Pulmonary artery endothelial cell (primary cell): ENCODE results near the gene ABCB6. TPM values are rescaled to one million over a fixed set of nuclear protein-coding genes. Genes with fewer than 3 reads are reported as not detected.
A peak's percentile ranks its signal among the peaks of the same experiment; 100 is the strongest.
"Not testable (repeated sequence)": the region's sequence is repeated elsewhere in the genome, so short reads cannot be mapped to it uniquely, and the experiment has no call there.

Source experiments
- DNase-seq: peaks from one replicate; pipeline ENCODE4 v3.0.0-alpha.2; 2011; ENCODE audit warnings: low read depth, low spot score
- total RNA-seq: library from RNA; depleted of rRNA; stranded (reverse); fragments of >200 nt; gene quantifications from 2 replicates; pipeline ENCODE4 v1.2.3, GENCODE V29; 2014

Gene ABCB6
- total RNA-seq, 1 donor from 2014 or later, result 20.0 TPM

DNA sequence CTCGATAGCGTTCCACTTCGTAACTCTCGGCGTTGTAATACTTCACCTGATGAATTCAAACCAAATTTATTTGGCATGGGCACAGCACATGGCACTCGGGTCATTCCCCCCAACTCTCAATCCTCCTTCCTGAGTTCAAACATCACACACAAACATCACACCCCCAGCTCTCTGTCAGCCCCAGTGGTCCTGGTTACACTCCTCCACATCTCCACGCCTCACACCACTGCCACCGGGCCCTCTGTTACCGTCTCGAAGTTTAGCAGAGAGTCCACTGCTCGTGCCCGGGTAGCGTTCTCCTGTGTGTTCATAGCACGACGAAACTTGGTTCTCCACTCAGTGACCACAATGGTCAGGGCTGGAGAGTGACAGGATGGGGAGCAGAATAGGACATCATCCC lies 4.6 kb downstream of the ABCB6 start:
- DNase-seq, result no peak

DNA sequence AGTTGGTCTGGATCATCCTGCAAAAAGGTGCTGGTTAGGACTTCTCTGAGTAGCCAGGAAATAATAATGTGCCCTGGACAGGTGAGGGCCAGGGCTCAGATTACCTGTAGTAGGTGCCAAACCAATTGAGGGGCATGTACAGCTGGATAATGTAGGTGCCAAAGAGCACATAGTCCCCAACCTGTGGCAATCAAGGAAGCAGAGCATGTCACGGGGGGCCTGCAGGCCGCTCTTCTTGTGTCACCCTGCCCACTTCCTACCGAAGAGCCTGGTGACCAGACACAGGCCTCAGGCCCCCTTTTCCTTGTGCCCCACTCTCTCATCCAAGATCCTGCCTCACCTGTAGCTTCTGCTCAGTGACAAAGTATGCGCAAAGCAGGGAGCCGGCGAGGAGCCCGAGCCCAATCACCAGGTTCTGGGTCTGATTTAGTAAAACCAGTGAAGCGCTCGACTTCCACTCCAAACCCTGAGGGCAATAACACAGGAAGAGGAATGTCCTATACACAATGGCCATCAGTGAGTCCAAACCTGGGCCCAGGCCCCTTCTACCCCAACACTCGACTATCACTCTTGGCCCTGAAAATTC lies 5.2 kb downstream of the ABCB6 start:
- DNase-seq, result no peak

DNA sequence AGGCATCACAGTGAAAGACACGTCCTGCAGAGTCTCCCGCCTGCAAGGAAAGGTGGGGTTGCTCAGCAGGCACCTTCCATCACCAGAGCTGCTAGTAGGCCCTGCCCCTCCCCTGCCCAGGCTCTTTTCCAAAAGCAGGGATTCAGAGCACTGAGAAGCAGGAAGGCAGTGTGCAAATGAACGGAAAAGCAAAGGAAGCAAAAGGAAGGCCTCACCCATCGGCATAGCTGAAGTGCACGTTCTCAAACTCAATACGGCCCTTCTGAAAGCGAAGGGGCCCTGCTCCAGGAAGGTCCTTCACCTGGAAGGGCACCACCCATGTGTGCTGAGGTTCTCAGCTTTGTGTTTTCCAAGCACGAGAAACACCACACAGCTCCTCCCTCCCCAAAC lies 5.7 kb downstream of the ABCB6 start:
- no peak for DNase-seq

DNA sequence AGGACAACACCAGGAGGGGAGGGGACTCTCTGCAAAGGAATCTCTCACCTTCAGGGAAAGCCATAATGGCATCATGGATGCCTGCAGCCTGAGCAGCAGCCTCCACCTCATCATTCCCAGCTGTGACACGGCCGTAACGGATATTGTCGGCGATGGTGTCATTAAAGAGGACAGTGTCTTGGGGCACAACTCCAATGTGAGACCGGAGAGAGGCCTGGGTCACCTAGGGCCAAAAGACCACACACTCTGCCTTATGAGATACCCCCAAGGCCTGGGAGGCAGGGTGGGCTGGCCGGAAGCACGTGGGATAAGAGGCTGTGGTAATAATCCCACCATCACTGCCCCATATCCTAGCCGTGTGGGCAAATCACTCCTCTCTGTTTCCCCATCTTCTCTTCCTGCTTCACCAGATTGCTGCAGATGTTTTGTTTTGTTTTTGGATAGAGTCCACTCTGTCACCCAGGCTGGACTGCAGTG lies 7.8 kb downstream of the ABCB6 start:
- no peak for DNase-seq

DNA sequence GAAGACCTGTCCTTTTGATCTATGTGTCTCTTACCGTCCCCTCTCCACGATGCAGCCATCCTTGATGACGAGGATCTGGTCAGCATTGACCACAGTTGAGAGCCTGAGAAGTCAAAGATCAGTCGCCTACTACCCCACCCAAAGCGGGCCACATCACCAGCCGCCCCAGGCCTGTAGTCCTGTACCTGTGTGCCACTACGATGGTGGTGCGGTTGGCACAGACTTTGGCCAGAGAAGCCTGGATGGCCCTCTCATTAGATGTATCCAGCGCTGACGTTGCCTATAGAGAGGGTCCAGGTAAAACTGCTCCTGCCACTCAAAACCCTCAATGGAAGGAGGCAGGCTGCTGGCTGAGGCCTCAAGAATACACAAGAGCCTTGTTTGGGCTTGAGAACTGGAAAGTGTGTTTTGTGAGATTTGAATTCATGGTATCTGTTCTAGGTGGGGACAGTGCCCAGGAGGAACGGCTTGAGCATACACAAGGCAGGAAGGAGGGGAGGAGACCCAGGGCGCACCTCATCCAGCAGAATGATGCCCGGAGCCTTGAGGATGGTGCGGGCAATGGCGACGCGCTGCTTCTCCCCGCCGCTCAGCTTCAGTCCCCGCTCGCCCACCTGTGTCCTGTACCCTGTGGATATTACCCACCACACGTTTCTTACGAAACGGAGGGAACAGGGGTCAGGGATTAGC lies 8.4 kb downstream of the ABCB6 start:
- no peak for DNase-seq

DNA sequence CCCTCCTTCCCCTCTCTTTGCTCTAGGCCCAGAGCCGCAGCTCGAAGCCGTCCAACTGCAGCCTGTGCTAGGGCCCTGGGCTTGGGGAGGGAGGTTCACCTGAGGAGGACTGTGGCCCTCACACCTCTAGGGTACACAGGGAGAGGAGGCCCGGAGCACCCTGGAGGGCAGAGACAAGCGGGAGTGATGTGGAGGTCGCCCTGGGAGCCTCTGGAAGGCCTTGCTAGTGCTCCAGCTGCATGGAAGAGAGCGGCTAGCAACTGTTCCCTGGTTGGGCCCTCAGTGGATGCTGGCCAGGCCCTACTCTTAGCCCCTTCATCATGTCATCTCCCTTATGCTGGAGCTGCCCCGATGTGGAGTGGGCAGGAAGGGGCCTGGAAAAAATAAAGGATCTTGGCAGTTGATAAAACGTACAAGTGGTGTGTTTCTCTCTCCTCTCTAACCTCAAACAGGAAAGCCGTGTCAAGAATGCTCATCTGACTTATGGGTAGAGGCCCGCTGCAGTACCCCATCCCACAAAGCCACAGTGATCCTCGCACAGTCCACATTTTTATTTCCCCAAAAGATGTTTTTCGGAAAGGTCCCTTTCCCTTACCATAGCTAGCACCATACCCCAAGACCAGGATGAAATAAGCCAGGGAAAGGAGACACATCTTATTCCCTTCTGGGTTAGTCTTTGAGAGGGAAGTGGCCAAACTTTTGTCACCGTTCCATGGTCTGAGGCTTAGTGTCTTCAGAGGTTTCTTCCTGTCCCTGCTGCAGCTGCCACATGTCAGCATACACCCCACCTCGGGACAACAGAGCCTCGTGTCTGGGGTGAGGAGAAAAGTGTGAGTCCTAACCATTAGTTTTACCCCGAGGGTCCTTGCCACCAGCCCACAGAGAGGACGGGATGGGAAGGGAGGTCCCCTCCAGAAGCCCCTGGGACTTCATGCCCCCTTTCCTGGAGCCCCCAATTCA lies 9.2 kb downstream of the ABCB6 start:
- DNase-seq, result no peak

DNA sequence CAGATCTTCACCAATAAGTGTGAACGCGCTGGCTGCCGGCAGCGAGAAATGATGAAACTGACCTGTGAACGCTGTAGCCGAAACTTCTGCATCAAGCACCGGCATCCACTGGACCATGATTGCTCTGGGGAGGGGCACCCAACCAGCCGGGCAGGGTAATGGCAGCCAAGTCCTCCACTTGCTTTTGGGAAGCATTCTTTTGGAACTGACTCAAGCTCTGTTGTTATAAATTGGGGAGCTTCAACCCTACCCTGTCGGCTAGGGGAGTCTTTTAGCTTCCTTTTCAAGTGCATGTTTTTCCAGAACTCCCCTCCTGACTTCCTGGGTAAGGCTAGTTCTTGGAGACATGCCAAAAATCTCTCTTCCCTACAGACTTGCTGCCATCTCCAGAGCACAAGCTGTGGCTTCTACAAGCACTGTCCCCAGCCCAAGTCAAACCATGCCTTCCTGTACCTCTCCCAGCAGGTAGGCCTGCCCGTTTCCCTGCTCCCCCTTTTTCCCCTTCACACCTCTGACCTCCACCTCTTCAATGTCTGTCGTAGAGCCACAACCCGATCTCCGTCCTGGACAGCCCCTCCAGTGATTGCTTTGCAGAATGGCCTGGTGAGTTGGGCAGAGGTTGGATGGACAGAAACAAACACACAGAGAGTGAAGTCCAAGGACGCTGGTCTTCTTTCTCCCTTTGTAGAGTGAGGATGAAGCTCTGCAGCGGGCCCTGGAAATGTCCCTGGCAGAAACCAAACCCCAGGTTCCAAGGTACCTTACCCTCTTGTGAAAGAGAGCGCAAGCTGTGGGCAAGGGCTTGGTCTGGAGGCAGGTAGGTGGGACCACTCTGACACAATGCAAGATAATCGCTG lies 10.6 kb downstream of the ABCB6 start:
- no peak for DNase-seq

DNA sequence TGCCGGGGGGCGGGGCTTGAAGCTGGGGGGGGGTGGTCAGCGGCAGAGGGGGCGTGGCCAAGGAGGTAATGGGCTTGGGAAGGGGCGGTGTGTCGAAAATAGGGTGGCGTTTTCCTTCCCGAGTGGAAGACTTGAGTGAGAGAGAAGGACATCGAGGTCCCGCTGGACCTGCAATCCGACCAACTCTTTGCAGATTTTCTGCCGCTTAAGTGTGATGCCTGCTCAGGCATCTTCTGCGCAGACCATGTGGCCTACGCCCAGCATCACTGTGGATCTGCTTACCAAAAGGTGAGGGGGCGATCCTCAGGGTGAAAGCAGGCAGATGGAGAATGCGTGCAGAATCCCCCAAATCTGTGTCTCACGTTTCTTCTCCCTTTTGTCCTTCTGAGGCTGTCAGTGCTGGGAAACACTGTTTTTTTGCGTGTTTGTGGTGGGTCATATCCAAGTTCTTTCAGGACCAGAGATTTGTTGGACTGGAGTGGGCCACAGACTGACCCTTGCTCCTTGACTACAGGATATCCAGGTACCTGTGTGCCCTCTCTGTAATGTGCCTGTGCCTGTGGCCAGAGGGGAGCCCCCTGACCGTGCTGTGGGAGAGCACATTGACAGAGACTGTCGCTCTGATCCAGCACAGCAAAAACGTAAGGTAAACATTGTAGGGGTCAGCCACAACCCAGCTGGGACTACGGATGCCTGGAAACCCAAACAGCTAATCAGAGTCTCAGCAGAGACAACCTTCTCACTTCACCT lies 11.4 kb downstream of the ABCB6 start:
- no peak for DNase-seq

DNA sequence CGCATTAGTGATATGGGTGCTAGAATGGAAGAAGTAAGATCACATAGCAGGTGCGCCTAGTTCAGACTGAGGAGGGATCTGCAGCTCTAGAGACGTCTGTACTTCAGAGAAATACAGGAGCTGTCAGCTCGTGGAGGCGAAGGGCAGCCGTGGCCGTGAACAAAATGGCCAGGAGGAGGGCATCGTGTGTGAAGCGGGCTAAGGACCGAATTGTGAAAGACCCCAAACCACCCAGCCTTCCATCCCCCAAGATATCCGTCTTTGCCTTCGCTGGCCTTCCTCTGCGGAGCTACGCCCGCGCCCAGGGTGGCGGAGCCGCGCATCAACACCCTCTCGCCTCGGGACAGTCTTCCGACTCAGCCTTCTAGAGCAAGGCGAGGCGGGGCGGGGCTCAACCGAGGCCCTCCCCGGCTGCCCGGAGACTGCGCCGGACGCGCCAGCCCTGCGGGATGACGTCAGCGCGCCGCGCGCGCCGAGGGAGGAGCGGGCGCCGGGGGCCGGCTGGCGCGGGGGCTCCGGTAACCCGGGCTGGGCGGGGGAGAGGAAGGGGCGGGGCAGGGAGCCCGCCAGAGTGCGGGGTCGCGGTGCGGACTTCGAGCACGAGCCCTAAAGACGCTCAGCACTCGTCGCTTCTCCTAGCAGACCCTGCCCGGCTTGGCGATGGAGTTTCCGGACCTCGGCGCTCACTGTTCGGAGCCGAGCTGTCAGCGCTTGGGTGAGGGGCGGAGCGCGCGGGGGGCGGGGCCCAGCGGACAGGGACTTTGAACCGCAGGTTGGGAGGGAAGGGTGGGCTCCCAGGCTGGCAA lies 12.2 kb downstream of the ABCB6 start, which contains the start of gene ZFAND2B:
TSS of gene ZFAND2B (plus strand) at position 455 of the 806 bp plus-strand sequence. CDS start at position 661, 206 bp downstream.
- peak; percentile 69 for DNase-seq

DNA sequence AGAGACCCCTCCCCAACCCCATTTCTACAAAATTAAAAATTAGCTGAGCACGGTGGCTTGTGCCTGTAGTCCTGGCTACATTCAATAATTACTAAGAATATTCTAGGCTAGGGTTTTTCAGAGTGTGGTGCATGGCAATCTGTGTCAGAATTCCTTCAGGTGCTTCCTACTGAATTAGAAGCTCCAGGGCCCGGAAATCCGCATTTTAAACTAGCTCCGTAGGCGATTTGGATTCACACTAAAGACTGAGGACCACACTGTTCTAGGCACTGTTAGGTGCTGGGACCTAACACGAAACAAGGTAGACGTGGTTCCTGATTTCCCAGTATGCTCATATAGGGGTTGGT lies 12.8 kb downstream of the ABCB6 start:
- DNase-seq, result no peak

DNA sequence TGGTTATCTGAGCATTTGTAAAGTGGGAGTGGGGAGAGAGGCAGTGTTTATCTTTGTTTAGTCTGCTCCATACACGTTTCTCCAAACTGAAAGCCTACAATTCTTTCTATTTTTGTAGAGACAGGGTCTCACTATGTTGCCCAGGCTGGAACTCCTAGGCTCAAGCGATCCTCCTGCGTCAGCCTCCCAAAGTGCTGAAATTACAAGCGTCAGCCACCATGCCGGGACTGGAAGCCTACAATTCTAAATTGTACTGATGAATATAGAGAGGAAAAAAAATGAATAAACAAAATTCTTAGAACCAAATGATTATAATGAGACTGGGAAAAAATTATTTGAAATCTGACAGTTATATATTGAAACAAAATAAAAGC lies 13.6 kb downstream of the ABCB6 start:
- DNase-seq, result no peak

DNA sequence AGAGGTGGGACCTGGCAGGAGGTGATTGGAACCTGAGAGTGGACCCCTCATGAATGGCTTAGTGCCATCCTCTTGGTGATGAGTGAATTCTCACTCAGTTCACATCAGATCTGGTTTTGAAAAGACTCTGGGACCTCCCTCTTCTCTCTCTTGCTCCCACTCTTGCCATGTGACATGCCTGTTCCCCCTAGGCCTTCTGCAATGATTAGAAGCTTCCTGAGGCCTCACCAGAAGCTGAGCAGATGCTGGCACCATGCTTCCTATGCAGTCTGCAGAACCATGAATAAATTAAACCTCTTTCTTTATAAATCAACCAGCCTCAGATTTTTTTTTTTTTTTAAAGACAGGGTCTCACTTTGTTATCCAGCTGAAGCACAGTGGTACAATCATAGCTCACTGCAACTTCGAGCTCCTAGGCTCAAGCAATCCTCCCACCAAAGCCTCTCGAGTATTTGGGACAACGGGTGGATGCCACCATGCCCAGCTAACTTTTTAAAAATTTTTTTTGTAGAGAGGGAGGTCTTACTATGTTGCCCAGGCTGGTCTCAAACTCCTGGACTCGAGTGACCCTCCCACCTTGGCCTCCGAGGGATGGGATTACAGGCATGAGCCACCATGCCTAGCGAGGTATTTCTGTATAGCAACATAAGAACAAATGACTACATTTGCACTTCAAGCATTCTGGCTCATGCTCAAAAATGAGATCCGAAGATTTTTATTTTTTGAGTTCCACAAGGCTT lies 14.2 kb downstream of the ABCB6 start:
- DNase-seq, result no peak

DNA sequence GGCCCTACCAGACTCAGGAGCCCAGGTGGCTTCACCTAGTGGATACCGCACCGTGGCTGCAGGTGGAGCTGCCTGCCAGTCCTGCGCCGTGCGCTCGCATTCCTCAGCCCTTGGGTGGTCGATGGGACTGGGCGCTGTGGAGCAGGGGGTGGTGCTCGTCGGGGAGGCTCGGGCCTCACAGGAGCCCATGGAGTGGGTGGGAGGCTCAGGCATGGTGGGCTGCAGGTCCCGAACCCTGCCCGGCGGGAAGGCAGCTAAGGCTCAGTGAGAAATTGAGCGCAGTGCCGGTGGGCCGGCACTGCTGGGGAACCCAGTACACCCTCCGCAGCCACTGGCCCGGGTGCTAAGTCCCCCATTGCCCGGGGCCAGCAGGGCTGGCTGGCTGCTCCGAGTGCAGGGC lies 17.4 kb downstream of the ABCB6 start:
- DNase-seq, result not testable (repeated sequence)

DNA sequence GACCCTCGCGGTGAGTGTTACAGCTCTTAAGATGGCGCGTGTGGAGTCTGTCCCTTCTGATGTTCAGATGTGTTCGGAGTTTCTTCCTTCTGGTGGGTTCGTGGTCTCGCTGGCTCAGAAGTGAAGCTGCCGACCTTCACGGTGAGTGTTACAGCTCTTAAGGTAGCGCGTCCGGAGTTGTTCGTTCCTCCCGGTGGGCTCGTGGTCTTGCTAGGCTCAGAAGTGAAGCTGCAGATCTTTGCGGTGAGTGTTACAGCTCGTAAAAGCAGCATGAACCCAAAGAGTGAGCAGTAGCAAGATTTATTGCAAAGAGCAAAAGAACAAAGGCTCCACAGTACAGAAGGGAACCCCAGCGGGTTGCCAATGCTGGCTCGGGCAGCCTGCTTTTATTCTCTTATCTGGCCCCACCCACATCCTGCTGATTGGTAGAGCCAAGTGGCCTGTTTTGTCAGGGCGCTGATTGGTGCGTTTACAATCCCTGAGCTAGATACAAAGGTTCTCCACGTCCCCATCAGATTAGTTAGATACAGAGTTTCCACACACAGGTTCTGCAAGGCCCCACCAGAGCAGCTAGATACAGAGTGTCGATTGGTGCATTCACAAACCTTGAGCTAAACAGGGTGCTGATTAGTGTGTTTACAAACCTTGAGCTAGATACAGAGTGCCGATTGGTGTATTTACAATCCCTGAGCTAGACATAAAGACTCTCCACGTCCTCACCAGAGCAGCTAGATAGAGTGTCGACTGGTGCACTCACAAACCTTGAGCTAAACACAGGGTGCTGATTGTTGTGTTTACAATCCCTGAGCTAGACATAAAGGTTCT lies 18.0 kb downstream of the ABCB6 start:
- not testable (repeated sequence) for DNase-seq

DNA sequence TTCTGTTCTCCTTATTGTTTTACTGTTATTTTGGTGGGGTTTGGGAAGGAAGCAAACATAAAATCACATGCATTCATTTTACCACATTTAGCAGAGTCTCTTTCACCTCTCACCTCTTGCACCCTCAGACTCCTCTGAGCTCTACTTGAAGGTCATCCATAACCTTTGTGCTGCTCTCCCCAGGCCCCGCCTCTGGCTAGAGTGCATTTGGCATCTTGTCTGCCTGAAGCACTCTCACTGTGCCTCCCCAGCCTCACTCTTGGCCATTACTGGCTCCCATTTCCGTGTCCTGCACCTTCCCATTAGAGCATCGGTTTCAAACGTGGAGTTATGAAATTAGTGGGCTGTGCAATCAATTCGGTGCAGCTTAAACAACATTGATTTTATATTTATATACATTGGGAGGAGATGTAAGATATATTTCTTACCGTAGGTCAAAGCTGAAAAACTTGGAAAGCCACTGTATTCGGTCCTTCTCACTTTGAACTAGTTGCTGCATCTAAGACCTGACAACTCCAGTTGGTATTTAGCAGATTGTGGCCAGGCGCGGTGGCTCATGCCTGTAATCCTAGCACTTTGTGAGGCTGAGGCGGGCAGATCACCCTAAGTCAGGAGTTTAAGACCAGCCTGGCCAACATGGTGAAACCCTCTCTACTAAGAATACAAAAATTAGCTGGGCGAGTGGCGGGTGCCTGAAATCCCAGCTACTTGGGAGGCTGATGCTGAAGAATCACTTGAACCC lies 19.1 kb downstream of the ABCB6 start:
- no peak for DNase-seq

DNA sequence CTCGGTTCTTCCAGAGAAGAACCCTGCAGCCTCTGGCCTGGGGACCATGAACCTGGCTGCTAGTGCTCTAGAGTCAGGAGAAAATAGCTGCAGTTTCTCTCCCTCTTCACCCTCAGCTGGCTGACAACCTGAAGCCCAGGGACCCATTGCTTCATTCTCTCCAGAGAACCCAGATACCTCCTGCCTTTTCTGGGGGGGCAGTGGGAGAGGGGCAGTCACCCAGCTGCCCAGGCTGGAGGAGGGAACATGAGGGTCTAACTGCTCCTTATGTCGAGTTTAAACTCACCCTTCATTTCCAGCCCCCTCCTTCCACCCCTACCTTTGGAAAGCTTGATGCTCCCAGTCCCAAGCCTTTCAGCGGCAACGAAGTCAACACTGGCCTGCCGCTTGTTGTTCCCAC lies 19.8 kb downstream of the ABCB6 start:
- DNase-seq, result no peak

DNA sequence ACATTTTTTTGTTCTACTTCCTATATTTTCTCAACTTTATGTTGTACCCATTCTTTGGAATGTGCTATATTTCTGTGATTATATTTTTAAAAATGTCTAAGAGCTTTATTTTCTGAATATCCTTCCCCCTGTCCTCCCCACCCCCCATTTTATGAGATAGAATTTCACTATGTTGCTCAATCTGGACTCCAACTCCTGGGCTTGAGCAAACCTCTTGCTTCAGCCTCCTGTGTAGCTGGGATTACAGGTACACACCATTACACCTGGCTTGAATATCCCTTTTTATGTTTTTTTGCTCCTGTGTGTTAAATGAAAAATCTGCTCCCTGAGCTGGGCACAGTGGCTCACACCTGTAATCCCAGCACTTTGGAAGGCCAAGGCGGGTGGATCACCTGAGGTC lies 21.4 kb downstream of the ABCB6 start:
- DNase-seq, result no peak
